DOHH2 (cell line): ENCODE measurements around the gene UGT1A5.

Experiments
- CTCF ChIP-seq: fragments of 200-600 bp; sonication (generic); IDR thresholded peaks from one replicate; pipeline ENCODE4 v1.5.1; 2014; ENCODE audit warnings: antibody characterized with exemption, mild to moderate bottlenecking, low read depth, low read length; ENCODE audit not compliant: poor library complexity, severe bottlenecking
- EZH2phosphoT487 ChIP-seq: fragments of 200-600 bp; sonication (generic); IDR thresholded peaks from 2 replicates; pipeline ENCODE4 v1.6.1; 2017; ENCODE audit warnings: borderline replicate concordance, mild to moderate bottlenecking, antibody characterized with exemption, low read length, moderate library complexity, mixed read lengths

GRCh38 chr2:233780771-233781170 lies 68.1 kb downstream of the UGT1A5 start:
- TF ChIP-seq CTCF (no peak), EZH2phosphoT487 (no peak)
